ENCODE results near the gene SALL3. TPM values are rescaled to one million over a fixed set of nuclear protein-coding genes. Genes with fewer than 3 reads are reported as not detected.

SALL3 gene
- total and polyA plus RNA-seq, 2 of the 4 experiments (the other 2 are of a cell fraction): not detected

DNA sequence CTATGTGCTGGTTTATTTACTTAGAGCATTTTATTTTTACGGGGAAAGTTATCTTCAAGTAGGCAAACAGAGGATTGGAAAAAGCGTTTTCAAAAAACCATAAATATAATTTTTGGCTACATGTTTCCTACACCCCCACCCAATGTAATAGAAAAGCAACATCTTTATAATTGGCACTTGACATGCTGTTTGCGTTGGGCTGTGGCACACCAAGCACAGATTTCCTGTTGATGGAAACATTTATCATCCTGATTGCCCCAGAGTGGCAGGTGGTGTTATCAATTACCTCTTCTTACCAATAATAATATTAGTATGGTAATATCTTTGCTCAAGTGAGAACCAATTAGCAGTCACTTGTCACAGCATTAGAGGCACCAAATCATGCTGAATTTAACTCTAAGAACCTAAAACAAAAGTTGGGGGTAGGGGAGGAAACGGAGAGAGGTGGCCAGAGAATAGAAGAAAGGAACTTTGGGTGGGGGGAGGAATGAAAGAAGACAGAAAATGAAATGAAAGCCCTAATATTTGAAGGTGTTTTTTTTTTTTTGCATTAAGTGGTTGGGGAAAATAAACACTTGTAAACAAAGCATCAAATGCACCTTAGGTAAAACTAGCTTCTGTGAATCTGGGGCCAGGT lies 3.8 kb upstream of the SALL3 start:
- no peak overlapping the region for H3K27ac ChIP-seq (ENCODE audit: insufficient read depth, low read length)
- no peaks in the 10 kb centered on the region for H3K4me1 ChIP-seq (ENCODE audit: control insufficient read depth, insufficient read depth, low read length)
- H3K4ac ChIP-seq (ENCODE audit: low read depth, low read length): no peak overlapping the region
- no peak overlapping the region for H4K8ac ChIP-seq (ENCODE audit: low read depth in 2 of 2, low read length in 2 of 2)
- no peak overlapping the region for H3K18ac ChIP-seq (ENCODE audit: low read depth, low read length)
- H2AK5ac ChIP-seq (ENCODE audit: low read depth, low read length): no peak overlapping the region
- no peak overlapping the region for H3K4me3 ChIP-seq (ENCODE audit: insufficient read depth, low read depth, low read length)
- no peak overlapping the region for H4K91ac ChIP-seq (ENCODE audit: insufficient read depth, low read depth, low read length)
- CTCF ChIA-PET: interaction anchor here (0.9 kb wide), 1 partner anchor 9 kb away, joined by 3 read pairs; no protein-coding TSS in a partner anchor
- H2BK5ac ChIP-seq (ENCODE audit: low read depth, low read length, poor library complexity, severe bottlenecking): no peak overlapping the region
- no peak overlapping the region for H3K4me2 ChIP-seq (ENCODE audit: low read depth, low read length)
- no peak overlapping the region for H3K56ac ChIP-seq (ENCODE audit: extremely low read depth, insufficient read depth, low read length)
- no peak overlapping the region for H2BK20ac ChIP-seq (ENCODE audit: low read depth, low read length)
- WGBS, 2 experiments (ENCODE audit: extremely low coverage in 2 of 2, insufficient read length in 1 of 2): no CpG with 5 or more reads among the region's 4 CpGs
- no peaks in the 10 kb centered on the region for H3K79me1 ChIP-seq (ENCODE audit: low read depth in 1 of 2, low read length in 2 of 2)
- no peak overlapping the region for H3K9ac ChIP-seq (ENCODE audit: low read depth, low read length)
- no peak overlapping the region for H2BK120ac ChIP-seq (ENCODE audit: low read depth, low read length)
- intact Hi-C loops (cut with micrococcal nuclease): no loop called here
- no peaks in the 10 kb centered on the region for H3K9me3 ChIP-seq (ENCODE audit: control insufficient read depth, insufficient read depth, low read length)
- no peak for TF ChIP-seq NFE2L2 (IDR thresholded peaks at IDR 0.05; ENCODE audit: low read depth, low read length)
- no peak for TF ChIP-seq MXI1 (IDR thresholded peaks at IDR 0.05; ENCODE audit: borderline replicate concordance, low read depth, low read length)
- TF ChIP-seq, protein P1, sequence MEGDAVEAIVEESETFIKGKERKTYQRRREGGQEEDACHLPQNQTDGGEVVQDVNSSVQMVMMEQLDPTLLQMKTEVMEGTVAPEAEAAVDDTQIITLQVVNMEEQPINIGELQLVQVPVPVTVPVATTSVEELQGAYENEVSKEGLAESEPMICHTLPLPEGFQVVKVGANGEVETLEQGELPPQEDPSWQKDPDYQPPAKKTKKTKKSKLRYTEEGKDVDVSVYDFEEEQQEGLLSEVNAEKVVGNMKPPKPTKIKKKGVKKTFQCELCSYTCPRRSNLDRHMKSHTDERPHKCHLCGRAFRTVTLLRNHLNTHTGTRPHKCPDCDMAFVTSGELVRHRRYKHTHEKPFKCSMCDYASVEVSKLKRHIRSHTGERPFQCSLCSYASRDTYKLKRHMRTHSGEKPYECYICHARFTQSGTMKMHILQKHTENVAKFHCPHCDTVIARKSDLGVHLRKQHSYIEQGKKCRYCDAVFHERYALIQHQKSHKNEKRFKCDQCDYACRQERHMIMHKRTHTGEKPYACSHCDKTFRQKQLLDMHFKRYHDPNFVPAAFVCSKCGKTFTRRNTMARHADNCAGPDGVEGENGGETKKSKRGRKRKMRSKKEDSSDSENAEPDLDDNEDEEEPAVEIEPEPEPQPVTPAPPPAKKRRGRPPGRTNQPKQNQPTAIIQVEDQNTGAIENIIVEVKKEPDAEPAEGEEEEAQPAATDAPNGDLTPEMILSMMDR (conservative IDR thresholded peaks at IDR 0.05; ENCODE audit: low read depth, low read length): no peak
- TF ChIP-seq FOS (IDR thresholded peaks at IDR 0.05; ENCODE audit: low read depth, low read length): no peak
- no peak for TF ChIP-seq POLR2A (IDR thresholded peaks at IDR 0.05; ENCODE audit: low read depth, low read length)
- no peak for TF ChIP-seq CEBPB (IDR thresholded peaks at IDR 0.05; ENCODE audit: low read depth, low read length)
- TF ChIP-seq MAZ (IDR thresholded peaks at IDR 0.05; ENCODE audit: borderline replicate concordance, low read depth, low read length): no peak
- no peak for TF ChIP-seq RFX5 (IDR thresholded peaks at IDR 0.05; ENCODE audit: low read depth, low read length)
- no peak for TF ChIP-seq ELK1 (IDR thresholded peaks at IDR 0.05; ENCODE audit: borderline replicate concordance, low read depth, low read length)
- H2AK9ac ChIP-seq (replicated peaks; ENCODE audit: low read depth, low read length, poor library complexity): no peak overlapping the region
- no TSS peak for BruUV-seq (replicated peaks)
- in situ Hi-C loops (cut with MboI; ENCODE audit: low sequenced_read_pairs): no loop called here
- no peaks in the 10 kb centered on the region for H3K36me3 ChIP-seq (ENCODE audit: control insufficient read depth, insufficient read depth, low read length)
- ATAC-seq (ENCODE audit: low read depth): no peak
- H3K23ac ChIP-seq (ENCODE audit: low read depth, low read length): no peak overlapping the region
- no peak for DNase-seq
- POLR2A ChIA-PET (ENCODE audit: unreplicated experiment): interaction anchor here (0.7 kb wide), 1 partner anchor 267 kb away, joined by 8 read pairs; no protein-coding TSS in a partner anchor
- H4K20me1 ChIP-seq (ENCODE audit: insufficient read depth, low read length): no peaks in the 10 kb centered on the region
- H2BK15ac ChIP-seq (ENCODE audit: low read depth, low read length): no peak overlapping the region
- H3K27me3 ChIP-seq (ENCODE audit: control insufficient read depth, insufficient read depth, low read length): peaks cover 56% of the 10 kb centered on the region
- no peak overlapping the region for H3K14ac ChIP-seq (replicated peaks; ENCODE audit: low read depth, low read length)
- H4K5ac ChIP-seq (ENCODE audit: low read depth, low read length): no peak overlapping the region
- no peak overlapping the region for H2AFZ ChIP-seq (replicated peaks; ENCODE audit: low read length, poor library complexity)
- dilution Hi-C loops (cut with HindIII; ENCODE audit: low sequenced_read_pairs, unreplicated experiment): no loop called here
- no peaks in the 10 kb centered on the region for H3K9me1 ChIP-seq (ENCODE audit: insufficient read depth, low read length)
